ENCODE data around the gene ASCL5.

DNA sequence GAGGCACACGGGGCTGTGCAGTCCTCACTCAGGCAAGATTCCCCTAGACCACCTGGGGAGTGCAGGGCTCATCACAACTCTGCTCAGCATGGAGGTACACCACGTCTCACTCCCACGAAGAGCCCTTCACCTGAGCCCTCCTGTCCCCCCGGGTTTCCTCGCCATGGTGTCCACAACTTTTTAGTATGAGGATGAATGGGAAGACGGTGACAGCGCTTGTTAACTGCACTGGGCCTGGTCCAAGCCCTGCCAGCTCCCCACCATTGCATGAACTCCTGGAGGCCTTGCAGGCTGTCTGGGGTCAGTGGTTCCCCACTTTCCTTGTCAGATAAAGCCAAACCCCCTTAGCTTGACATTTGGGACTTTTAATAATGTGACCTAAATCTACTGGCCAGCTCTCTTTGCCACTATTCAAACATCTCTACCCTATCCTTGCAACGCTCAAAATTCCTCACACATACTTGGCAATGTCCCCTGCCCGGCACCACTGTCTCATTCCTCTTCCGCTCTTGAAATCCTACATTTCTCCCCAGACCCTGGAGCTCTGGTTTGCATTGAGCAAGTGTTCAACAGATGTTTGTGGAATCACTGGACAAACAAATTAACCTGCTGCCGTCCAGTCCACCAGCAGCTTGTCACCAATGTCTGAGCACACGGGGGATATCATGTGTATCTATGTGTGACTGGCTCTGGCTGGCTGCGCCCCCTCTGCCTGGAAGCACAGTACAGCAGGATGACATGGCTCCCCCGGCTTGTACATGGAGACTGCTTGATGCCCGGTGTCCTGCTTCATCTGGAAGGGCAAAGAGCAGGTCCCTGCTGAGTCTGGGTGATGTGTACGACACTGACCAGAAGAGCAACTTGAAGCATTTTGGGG lies 16.1 kb upstream of the ASCL5 start:
- TF ChIP-seq, protein P1, sequence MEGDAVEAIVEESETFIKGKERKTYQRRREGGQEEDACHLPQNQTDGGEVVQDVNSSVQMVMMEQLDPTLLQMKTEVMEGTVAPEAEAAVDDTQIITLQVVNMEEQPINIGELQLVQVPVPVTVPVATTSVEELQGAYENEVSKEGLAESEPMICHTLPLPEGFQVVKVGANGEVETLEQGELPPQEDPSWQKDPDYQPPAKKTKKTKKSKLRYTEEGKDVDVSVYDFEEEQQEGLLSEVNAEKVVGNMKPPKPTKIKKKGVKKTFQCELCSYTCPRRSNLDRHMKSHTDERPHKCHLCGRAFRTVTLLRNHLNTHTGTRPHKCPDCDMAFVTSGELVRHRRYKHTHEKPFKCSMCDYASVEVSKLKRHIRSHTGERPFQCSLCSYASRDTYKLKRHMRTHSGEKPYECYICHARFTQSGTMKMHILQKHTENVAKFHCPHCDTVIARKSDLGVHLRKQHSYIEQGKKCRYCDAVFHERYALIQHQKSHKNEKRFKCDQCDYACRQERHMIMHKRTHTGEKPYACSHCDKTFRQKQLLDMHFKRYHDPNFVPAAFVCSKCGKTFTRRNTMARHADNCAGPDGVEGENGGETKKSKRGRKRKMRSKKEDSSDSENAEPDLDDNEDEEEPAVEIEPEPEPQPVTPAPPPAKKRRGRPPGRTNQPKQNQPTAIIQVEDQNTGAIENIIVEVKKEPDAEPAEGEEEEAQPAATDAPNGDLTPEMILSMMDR (IDR thresholded peaks at IDR 0.05), result no peak
- no peak for TF ChIP-seq POLR2A (IDR thresholded peaks at IDR 0.05)
